Neural crest cell (in vitro differentiated cells): Measurements from ENCODE around the gene DNER. TPM values are rescaled to one million over a fixed set of nuclear protein-coding genes. Genes with fewer than 3 reads are reported as not detected.

Experiments used
- DNase-seq: peaks from one replicate; pipeline ENCODE4 v3.0.0; 2021; ENCODE audit warnings: low read depth, mixed read lengths, low spot score
- H3K27ac Mint-ChIP-seq: one replicate; pipeline ENCODE4 v1.8.0; 2021; ENCODE audit warnings: mild to moderate bottlenecking, mixed read lengths; ENCODE audit not compliant: unreplicated experiment
- H3K27me3 Mint-ChIP-seq: 2 replicates; pipeline ENCODE4 v1.8.0; 2021; ENCODE audit warnings: low read depth, mild to moderate bottlenecking, mixed read lengths
- H3K36me3 Mint-ChIP-seq: 2 replicates; pipeline ENCODE4 v1.8.0; 2021; ENCODE audit warnings: low read depth, mild to moderate bottlenecking, mixed read lengths
- H3K4me1 Mint-ChIP-seq: 2 replicates; pipeline ENCODE4 v1.8.0; 2021; ENCODE audit warnings: mixed read lengths
- H3K4me3 Mint-ChIP-seq: one replicate; pipeline ENCODE4 v1.8.0; 2021; ENCODE audit warnings: mild to moderate bottlenecking, mixed read lengths
- H3K9me3 Mint-ChIP-seq: 2 replicates; pipeline ENCODE4 v1.8.0; 2021; ENCODE audit warnings: mixed read lengths
- CTCF ChIP-seq: fragments of 200-600 bp; sonication (generic); conservative IDR thresholded peaks from 2 replicates; pipeline ENCODE4 v1.5.0; 2021; ENCODE audit warnings: antibody characterized with exemption, mild to moderate bottlenecking
- total RNA-seq: library from RNA; stranded (reverse); gene quantifications from 2 replicates; pipeline ENCODE4 v1.2.1, GENCODE V29; 2021

DNER gene
- total RNA-seq, 1 donor from 2014 or later: 4.1 TPM

GRCh38 chr2:229344955-229345354 is 369.4 kb downstream of the DNER start:
- H3K36me3 Mint-ChIP-seq: no peaks in the 10 kb centered on the region
- TF ChIP-seq CTCF: no peak
- H3K4me3 Mint-ChIP-seq: no peak overlapping the region
- peaks cover 10% of the 10 kb centered on the region for H3K9me3 Mint-ChIP-seq
- H3K27ac Mint-ChIP-seq: no peak overlapping the region
- peaks cover 4% of the 10 kb centered on the region for H3K27me3 Mint-ChIP-seq
- no peaks in the 10 kb centered on the region for H3K4me1 Mint-ChIP-seq
- DNase-seq: no peak

- H3K9me3 Mint-ChIP-seq: peaks cover 5% of the 10 kb centered on the region
- TF ChIP-seq CTCF: no peak
- peaks cover 4% of the 10 kb centered on the region for H3K27me3 Mint-ChIP-seq
- no peaks in the 10 kb centered on the region for H3K4me1 Mint-ChIP-seq
- no peak for DNase-seq
- no peak overlapping the region for H3K27ac Mint-ChIP-seq
- H3K36me3 Mint-ChIP-seq: no peaks in the 10 kb centered on the region
- no peak overlapping the region for H3K4me3 Mint-ChIP-seq
Observed at GRCh38 chr2:229344151-229344551, 370.2 kb downstream of the DNER start.

- Mint-ChIP-seq H3K4me3 (no peak overlapping the region), H3K9me3 (peaks cover 3% of the 10 kb centered on the region), H3K4me1 (no peaks in the 10 kb centered on the region), H3K27ac (no peak overlapping the region), H3K36me3 (no peaks in the 10 kb centered on the region), H3K27me3 (peaks cover 4% of the 10 kb centered on the region)
- TF ChIP-seq CTCF: no peak
- no peak for DNase-seq
Observed at GRCh38 chr2:229343661-229344060, 370.7 kb downstream of the DNER start.

- H3K4me3 Mint-ChIP-seq: no peak overlapping the region
- no peaks in the 10 kb centered on the region for H3K4me1 Mint-ChIP-seq
- H3K36me3 Mint-ChIP-seq: no peaks in the 10 kb centered on the region
- peak; percentile 61 for TF ChIP-seq CTCF
- H3K9me3 Mint-ChIP-seq: no peaks in the 10 kb centered on the region
- DNase-seq: peak; percentile 23
- H3K27me3 Mint-ChIP-seq: peaks cover 4% of the 10 kb centered on the region
- no peak overlapping the region for H3K27ac Mint-ChIP-seq
Observed at GRCh38 chr2:229342376-229342775, 372.0 kb downstream of the DNER start.

GRCh38 chr2:229340086-229340760 is 374.1 kb downstream of the DNER start:
- Mint-ChIP-seq H3K9me3 (no peaks in the 10 kb centered on the region), H3K4me1 (no peaks in the 10 kb centered on the region), H3K4me3 (no peak overlapping the region), H3K27me3 (peaks cover under 1% of the 10 kb centered on the region), H3K27ac (no peak overlapping the region), H3K36me3 (no peaks in the 10 kb centered on the region)
- TF ChIP-seq CTCF: no peak
- no peak for DNase-seq
